HG03097 (cell line): ENCODE results near the gene FHAD1.
"Not testable (repeated sequence)": the region's sequence is repeated elsewhere in the genome, so short reads cannot be mapped to it uniquely, and the experiment has no call there.

ENCODE experiments used
- ATAC-seq: cut with Tn5 transposase; IDR thresholded peaks from one replicate; pipeline ENCODE4 v1.9.1; 2021; ENCODE audit not compliant: unreplicated experiment, low FRiP score

FHAD1 gene

DNA sequence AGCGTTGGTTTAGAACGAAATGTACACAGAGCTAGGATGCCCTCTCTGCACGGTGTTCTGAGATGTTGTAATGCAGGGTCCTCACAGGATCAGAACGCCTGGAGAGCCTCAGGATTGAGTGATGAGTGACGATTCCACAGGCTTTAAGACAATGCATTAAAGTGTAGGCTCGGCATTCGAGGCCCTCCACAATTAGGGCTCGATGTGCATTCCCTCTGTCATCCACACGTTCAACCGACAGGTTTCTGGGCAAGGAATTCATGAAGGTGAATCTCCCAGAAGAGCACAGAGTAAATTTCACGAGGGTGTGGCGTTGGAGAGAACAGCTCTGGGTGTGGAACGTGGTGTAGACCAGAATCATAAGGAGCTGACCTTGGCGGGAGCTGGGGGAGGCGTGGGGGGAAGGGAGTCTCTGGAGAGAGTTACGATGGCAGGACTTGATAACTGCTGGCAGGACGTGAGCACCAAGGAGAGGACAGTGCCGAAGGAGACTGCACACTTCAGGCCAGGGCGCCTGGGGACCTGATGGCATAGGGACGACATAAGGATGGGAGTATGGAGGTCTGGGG is 111.6 kb downstream of the FHAD1 start:
- ATAC-seq, result no peak

DNA sequence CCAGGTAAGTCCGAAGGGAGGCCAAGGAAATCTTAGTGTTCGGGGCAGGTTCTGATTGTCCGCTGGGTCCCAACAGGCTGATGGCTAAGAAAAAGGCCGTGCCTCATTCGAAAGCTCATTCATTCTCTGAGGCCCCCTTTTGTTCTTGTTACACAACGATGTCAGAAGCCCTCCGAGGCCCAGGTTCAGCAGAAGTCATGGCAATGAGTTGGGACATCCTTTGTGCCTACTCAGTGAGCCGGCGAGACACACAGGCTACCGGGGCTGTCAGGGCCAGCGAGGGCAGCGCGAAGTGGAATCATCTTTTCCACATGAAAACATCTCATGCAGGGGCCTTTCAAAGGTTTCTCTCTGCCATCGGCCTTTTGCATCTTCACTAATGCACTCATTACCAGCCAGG is 113.7 kb downstream of the FHAD1 start:
- ATAC-seq, result no peak

DNA sequence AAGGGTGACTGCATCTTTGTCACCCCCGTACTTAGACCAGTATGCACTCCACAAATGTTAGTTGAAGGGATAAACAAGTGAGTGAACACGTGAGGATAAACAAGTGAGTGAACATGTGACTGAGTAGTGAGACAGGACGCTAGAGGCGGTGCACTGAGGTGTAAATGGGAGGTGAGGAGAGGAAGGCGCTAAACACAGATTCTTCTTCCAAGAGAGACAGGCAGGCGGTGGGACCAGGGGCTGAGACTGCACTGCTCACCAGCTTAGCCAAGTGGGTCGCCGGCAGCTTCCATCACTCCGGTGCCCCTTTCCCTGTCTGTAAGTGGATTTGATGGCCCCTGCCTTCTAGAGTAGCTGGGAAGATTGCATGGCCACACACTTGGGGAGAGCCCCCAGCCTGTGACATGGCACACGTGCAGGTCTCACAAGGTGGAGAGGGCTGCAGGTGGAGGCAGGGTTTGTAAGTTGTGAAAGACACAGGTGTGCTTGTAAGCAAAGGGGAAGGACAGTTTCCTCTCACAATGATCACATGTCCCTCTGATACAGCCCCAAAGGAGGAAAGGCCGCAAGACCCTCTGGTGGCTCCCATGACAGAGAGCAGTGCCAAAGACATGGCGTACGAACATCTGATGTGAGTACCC is 115.2 kb downstream of the FHAD1 start:
- ATAC-seq, result no peak

DNA sequence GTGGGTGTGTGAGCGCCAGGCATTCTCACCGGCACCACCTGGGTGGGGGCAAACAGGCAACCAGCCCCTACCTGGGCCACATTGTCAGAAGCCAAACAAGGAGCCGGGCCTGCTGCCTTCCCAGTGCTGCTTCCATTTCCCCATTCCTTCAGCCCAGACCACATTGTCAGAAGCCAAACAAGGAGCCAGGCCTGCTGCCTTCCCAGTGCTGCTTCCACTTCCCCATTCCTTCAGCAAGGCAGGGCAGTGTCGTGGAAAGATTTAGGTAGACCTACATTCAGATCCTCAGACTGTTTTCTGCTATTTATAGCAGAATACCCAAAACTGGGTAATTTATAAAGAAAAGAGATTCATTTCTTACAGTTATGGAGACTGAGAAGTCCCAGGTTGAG is 115.7 kb downstream of the FHAD1 start:
- ATAC-seq, result no peak

DNA sequence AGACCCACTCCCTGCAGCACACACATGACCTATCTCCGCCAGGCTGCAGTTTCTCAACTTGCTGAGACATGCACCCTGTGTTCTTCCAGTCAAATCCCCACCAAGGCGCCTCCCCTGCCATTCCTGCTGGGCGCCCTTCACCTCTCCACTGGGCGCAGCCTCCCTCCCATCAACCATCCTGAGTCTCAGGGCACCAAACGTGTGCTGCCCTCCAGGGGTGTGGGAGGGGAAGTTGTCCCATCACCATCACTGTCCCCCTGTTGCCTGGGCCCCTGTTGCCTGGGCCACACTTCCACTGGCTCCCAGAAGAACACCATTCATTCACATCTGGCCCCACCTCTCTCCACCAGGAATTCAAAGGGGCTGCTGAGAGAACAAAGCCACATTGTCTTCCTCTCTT is 117.7 kb downstream of the FHAD1 start:
- ATAC-seq, result no peak

DNA sequence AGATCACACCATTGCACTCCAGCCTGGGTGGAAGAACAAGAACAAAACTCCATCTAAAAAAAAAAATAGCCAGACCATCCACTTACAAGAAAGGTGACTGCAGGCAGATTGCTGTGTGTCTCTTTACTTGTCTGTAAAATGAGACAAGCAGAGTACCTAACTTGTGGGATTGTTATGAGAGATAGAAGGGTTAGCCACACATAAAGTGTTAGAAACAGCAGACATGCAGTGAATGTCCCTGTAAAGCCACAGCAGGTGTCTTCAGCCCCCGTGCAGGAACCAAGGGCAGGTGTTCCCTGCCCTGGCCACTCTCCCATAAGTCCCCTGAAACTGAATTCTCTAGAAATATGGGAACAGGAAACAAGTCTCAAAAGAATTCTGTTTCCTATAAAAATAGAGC is 121.9 kb downstream of the FHAD1 start:
- no peak for ATAC-seq

DNA sequence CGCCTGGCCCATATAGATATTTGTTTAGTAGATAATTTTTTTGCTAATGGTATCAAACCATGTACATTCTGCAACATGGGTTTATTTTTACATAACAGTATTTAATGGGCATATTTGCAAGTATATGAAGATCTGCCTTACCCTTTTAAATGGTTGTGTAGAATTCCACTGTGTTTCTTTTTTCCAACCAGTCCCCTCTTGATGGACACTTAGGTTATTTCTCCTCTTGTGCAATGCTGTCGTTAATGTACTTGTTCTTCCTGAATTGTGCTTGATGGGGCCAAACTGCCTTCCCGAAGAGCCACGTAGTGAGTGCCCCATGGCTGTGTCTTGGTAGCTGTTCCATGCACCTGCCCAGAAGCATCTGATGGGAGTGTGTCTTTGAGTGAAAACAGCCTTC is 123.2 kb downstream of the FHAD1 start:
- ATAC-seq, result no peak

DNA sequence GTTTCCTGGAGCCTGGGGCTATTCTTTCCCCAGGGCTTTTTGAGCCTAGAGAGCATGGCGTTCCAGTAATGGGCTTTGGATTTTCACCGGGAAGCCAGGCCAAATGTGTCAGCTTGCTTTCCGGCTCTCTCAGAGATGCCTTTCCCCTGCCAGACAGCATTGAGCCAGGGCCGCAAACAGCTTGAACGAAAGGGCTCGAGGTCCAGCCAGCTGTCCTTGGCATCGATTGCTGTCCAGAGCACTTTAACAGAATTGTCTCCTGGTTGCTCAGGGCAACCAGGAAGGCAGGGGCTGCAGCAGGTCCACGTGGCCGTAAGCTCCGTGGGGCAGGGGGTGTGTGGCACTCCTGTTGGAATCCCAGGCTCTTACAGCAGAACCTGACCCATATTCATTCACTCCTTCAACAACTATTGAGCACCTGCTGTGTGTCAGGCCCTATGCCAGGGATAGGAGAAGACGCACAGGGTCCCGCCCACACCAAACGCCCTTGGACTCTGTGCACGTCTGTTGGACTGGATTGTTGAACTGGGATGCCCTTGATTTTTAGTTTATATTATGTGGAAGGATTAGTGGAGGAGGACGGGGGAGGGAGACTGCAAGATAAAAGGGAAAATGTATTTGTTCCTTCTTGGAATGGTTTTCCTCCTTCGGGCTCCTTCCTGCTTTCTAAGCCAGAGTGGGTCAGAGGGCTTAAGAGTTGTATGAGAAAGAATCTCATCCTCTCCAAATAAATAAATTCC is 123.9 kb downstream of the FHAD1 start:
- no peak for ATAC-seq

DNA sequence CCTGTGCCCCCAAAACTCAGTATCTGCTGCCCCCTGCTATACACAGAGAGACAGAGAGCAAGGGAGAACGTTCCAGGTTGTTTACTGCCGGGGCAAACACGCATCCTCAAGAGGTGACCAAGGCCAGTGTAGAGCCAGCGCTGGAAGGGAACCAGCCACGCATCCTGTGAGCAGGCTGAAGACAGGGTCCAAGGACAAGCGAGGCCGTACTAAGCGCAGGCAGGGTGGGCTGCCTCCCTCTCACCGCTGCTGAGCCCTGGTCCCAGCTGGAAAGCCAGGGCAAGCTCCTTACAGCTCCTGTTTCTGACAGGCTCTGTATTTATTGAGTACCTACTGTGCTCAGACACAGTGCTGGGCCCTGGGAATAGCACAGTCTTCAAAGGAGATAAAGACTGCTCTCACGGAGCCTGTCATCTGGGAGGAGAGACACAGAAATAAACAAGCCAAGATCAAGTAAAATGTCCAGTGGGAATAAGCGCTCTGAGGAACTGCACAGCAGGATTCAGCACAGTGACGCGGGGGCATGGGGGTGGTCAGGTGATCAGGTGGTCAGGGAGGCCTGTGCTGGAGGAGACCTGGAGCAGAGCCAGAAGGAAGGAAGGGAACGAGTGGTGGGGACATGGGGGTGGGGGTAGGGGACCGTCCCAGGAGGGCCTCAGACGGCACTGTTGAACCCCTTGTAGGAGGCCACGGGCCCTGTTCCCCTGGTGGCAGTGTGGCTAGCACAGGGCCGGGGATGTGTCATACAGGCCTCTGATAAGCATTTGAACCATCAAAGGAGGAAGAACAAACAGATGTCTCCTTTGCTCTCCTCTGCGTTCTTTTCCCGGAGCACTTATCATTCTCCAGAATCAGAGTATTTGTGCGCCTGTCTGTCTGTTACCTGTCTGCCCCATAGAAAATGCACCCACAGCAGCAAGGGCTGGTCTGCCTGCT is 124.9 kb downstream of the FHAD1 start:
- ATAC-seq, result no peak

DNA sequence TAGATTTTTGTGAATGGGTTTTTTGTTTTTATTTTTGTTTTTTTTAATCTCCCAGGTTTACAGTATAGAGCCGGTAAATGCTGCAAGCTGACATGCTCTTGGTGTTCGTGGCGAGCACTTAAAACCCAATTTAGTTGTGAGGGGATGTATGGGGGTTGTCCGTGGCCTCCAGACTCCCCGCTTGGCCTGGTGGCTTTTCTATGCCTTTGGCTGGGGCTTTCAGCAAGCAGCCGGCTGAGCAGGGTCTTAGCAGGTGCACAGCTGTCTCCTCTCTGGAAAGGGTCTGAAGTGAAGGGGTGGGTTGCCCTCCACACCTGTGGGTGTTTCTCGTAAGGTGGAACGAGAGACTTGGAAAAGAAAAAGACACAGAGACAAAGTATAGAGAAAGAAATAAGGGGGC is 131.7 kb downstream of the FHAD1 start:
- ATAC-seq, result no peak

DNA sequence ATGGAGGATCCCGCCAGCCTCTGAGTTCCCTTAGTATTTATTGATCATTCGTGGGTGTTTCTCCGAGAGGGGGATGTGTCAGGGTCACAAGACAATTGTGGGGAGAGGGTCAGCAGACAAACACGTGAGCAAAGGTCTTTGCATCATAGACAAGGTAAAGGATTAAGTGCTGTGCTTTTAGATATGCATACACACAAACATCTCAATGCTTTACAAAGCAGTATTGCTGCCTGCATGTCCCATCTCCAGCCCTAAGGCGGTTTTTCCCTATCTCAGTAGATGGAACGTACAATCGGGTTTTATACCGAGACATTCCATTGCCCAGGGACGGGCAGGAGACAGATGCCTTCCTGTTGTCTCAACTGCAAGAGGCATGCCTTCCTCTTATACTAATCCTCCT is 132.1 kb downstream of the FHAD1 start:
- not testable (repeated sequence) for ATAC-seq

DNA sequence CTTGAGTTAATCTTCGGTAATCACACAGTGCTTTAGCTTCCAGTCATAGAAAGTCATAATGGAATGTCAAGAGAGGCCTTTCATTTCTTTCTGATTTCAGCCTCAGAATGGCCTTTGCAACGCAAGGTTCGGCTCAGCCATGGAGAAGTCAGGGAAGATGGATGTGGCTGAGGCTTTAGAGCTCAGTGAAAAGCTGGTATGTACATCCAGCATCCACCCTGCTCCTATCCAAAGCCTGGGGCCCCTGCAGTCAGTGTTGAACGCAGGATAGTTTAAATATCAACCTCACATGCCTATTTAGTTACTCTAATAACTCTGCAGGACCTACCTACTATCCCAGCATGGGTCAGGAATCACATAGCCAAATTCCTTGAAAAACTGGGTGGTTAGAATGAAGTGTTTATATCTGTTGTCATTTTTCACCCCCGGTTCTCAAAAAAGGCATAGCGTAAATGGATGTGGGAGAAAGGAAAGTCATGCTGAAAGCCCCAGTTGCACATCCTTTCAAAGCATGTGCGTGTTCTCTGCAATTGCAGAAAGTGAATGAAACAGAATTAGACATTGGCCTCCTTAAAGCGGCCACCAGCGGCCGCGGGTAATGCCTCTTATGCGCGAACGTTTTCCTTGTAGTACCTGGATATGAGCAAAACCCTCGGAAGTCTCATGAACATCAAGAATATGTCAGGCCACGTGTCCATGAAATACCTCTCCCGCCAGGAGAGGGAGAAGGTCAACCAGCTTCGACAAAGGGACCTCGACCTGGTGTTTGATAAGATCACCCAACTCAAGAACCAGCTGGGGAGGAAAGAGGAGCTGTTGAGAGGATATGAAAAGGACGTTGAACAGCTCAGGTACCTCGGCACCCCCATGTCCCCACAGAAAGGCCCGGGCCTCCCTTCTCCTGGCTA is 133.8 kb downstream of the FHAD1 start:
- no peak for ATAC-seq

DNA sequence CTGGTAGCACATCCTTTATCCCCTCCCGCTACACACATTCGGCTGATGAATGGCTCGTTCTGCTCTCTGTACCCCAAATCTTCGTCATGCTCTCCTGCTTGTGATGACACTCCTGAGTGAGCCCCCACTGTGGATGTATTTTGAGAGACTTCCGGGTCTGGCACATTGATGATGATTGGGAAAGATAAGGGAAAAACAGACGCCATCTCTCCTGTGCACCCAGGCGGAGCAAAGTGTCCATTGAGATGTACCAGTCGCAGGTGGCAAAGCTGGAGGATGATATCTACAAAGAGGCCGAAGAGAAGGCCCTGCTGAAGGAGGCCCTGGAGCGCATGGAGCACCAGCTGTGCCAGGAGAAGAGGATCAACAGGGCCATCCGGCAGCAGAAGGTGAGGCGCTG is 134.8 kb downstream of the FHAD1 start:
- no peak for ATAC-seq

DNA sequence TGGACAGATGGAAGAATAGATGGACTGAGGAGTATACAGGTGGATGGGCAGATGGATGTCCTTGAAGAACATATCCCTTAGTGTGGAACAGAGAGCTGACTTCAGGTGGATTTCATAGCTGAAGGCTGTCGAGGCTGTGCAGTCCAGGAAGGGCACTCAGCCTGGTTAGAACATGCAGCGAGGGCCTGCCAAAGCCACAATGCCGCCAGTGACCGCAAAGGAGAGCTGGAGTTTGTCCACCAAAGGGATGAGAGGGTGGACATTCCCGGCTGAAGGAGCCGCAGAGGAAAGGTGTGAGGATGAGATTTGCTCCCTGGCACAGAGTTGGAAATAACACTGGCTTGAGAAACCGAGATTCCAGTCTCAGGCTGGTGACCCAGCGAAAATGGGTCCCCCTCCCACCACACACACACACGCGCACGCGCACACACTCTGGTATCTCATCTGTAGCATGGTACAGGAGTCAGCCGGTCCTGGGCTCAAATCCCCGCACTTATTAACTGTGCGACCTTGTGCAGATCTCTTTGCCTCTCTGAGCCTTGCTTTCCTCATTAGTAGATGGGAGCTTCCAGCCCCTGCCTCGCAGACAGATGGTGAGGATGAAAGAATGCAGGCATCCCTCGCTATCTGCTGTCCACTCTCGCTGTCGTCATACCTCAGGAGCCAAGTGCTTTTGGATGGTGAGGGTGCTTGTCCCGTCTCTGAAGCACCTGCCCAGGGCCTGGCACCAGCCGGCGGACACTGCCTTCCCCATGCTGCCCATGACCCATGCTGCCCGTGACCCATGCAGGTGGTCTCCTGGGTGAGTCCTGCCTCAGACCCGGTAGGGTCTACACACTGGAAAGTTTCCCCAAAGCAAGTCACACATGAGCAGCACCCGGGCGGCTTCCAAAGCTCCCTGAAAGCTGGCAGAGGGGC is 135.8 kb downstream of the FHAD1 start:
- ATAC-seq, result no peak

DNA sequence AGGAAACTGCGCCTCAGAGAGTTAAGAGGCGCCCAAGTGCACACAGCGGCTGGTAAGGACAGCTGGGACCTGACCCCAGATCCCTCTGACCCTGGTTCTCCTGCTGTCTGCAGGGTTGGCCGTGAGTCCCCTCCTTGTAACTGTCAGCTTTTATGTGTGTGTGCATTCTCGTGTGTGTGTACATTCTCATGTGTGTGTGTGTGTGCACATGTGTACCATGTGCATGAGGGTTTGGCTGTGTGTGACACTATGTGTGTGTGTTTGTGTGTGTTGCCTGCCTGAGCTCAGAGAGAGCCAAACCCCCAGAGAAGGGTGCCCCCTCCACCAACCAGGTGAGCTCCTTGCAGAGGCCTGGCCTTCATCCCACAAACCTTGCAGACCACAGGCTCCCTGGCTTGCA is 136.8 kb downstream of the FHAD1 start:
- no peak for ATAC-seq

DNA sequence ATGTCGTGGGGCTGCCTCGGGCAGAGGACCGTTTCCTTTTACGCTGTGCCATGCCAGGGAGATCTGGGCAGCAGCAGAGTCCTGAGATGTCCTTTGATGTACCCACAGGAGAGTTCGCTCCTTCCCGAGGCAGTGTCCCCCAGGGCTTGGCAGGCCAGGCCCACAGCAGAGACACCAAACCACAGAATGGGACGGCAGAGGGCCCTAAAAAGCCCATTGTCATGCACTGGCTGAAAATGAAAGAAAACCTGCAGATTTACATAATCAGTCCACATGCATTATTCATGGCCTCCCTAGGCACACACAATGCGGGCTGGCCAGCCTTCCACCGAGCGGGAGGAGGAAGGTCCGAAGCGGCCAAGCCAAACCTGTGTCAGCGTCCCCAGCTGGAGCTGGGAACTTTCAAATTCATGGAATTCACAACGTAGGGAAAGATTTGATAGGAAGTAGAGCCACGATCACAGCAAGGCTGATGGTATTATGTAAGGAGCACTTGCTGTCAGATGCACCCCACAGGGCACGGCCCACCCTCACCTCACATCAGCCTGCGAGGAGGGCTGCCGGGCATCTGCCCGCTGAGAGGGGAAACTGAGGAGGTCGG is 137.4 kb downstream of the FHAD1 start:
- ATAC-seq, result no peak

DNA sequence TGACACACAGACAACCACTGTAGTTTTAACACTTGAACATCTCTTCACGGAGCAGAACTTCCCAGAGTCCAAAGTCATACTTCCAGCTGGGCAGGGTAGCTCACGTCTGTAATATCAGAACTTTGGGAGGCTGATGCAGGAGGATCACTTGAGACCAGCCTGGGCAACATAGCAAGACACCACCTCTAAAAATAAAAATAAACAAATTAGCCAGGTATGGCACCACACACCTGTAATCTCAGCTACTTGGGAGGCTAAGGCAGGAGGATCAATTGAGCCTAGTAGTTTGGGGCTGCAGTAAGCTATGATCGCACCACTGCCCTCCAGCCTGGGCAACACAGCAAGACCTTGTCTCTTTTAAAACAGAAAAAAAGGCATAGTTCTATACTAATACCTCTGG is 138.4 kb downstream of the FHAD1 start:
- ATAC-seq, result no peak

DNA sequence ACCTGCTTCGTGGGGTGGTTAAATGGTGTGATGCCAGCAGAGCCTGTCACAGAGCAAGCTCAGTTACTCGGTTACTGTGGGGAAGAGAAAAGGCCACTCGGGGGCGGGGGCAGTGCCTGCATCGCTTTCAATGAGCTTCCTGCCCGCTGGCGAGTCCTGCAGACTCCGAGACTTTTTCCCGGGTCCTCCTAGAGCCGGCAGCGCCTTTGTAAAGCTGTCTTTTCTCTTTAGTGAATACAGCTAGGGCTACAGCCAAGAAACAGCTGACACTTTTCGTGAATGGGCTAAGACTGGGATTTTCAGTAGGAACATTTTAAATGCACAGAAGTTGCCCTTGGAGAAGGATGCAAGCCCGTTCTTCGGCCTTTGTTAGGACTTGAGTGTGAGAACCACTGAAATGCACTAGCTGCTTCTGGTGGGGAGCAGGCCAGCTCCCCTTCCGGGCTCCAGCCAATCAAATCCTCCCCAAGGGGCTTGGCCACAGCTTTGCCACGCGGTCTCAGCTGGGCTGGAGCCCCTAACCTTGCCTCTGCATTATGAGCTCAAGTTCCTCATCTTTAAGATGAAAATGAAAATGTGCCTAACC is 139.2 kb downstream of the FHAD1 start:
- ATAC-seq, result no peak
